HepG2 (cell line): Measurements from ENCODE around the gene PSMD1. TPM values are rescaled to one million over a fixed set of nuclear protein-coding genes. Genes with fewer than 3 reads are reported as not detected.

Source experiments
- ATAC-seq: fragments of 200-7000 bp; cut with Tn5 transposase; 3 replicates; pipeline ENCODE4 v1.9.1; 2020; ENCODE audit warnings: mild to moderate bottlenecking, moderate library complexity
- BruUV-seq: library from RNA; stranded (reverse); fragments of 400-500 nt; replicated peaks from 2 replicates; lab custom pipeline; 2021; lab: Mats Ljungman, UMichigan
- CTCF ChIA-PET: fragments of 300-600 bp; formaldehyde crosslinking; extraction: SDS; loops from one replicate; lab custom pipeline; 2021; ENCODE audit warnings: low total read pairs, inconsistent platforms, low intra/inter-chr PET ratio; lab: Yijun Ruan, JAX
- POLR2A ChIA-PET: fragments of 350-600 bp; sonication (Branson Sonifier 250); formaldehyde crosslinking; loops from one replicate; lab custom pipeline; 2020; ENCODE audit warnings: antibody characterized with exemption, inconsistent platforms; lab: Yijun Ruan, JAX
- DNase-seq: peaks from one replicate; pipeline ENCODE4 v3.0.0-alpha.2; 2015; ENCODE audit warnings: low spot score
- FAIRE-seq: peaks from 3 replicates; lab custom pipeline; 2011; peaks lifted over from hg19 to GRCh38; lab: Jason Lieb, UNC
- H2AFZ ChIP-seq: one replicate; pipeline ENCODE4 v1.6.1; 2011; ENCODE audit warnings: low read length, inconsistent platforms
- H3K27ac ChIP-seq: fragments of 300-600 bp; 3 replicates; pipeline ENCODE4 v1.8.0; 2011; ENCODE audit warnings: mixed run types, mild to moderate bottlenecking, mixed read lengths, low read length, inconsistent platforms; ENCODE audit not compliant: insufficient read depth; ENCODE audit errors: extremely low read length
- H3K27me3 ChIP-seq, 2 experiments: fragments of 200-600 bp in 1 of 2; 2 replicates in 1 of 2; 3 replicates in 1 of 2; pipeline versions ENCODE4 v1.6.0 to v1.8.0; 2011; ENCODE audit warnings: low read length in 2 of 2, mild to moderate bottlenecking in 2 of 2, moderate library complexity in 2 of 2, inconsistent platforms in 1 of 2; ENCODE audit not compliant: insufficient read depth in 2 of 2, control insufficient read depth in 1 of 2
- H3K36me3 ChIP-seq, 2 experiments: fragments of 200-600 bp in 1 of 2; replicated peaks in 1 of 2; 2 replicates in 1 of 2; 3 replicates in 1 of 2; pipeline versions ENCODE4 v1.5.1 to v1.8.0; 2011; ENCODE audit warnings: low read length in 2 of 2, inconsistent platforms in 1 of 2; ENCODE audit not compliant: insufficient read depth in 2 of 2, control insufficient read depth in 1 of 2
- H3K4me1 ChIP-seq: 2 replicates; pipeline ENCODE4 v1.5.1; 2012; ENCODE audit warnings: low read length, inconsistent platforms; ENCODE audit not compliant: insufficient read depth
- H3K4me2 ChIP-seq: 2 replicates; pipeline ENCODE4 v1.6.0; 2011; ENCODE audit warnings: low read depth, low read length, inconsistent platforms
- H3K4me3 ChIP-seq, 3 experiments: fragments of 200-600 bp in 1 of 3; sonication (generic), shearing (Covaris generic) in 1 of 3; replicated peaks in 1 of 3; 2 replicates each; pipeline ENCODE4 v1.5.1; 2011 to 2016; ENCODE audit warnings: low read length in 3 of 3, inconsistent platforms in 2 of 3, low read depth in 2 of 3, mild to moderate bottlenecking in 2 of 3, control low read depth in 1 of 3, mixed read lengths in 1 of 3; ENCODE audit not compliant: insufficient read depth in 1 of 3
- H3K79me2 ChIP-seq: one replicate; pipeline ENCODE4 v1.6.1; 2011; ENCODE audit warnings: low read length, inconsistent platforms; ENCODE audit not compliant: insufficient read depth
- H3K9ac ChIP-seq: 2 replicates; pipeline ENCODE4 v1.6.0; 2011; ENCODE audit warnings: mild to moderate bottlenecking, low read depth, low read length, inconsistent platforms; ENCODE audit not compliant: insufficient read depth
- H3K9me3 ChIP-seq: 2 replicates; pipeline ENCODE4 v1.5.1; 2012; ENCODE audit warnings: mild to moderate bottlenecking, low read length
- H4K20me1 ChIP-seq: 2 replicates; pipeline ENCODE4 v1.6.0; 2011; ENCODE audit warnings: inconsistent platforms, mild to moderate bottlenecking, low read length, moderate library complexity; ENCODE audit not compliant: insufficient read depth
- CSRNP2 ChIP-seq: sonication (generic); formaldehyde crosslinking; conservative IDR thresholded peaks from 2 replicates; pipeline ENCODE4 v1.8.0; 2022; ENCODE audit warnings: low read depth, missing genetic modification reagents
- DDIT3 ChIP-seq: sonication (generic); formaldehyde crosslinking; IDR thresholded peaks from 2 replicates; pipeline ENCODE4 v1.4.0; 2020; ENCODE audit warnings: mild to moderate bottlenecking, missing genetic modification reagents
- ESRRA ChIP-seq: sonication (generic); formaldehyde crosslinking; IDR thresholded peaks from 2 replicates; pipeline ENCODE4 v1.5.1; 2020; ENCODE audit warnings: mild to moderate bottlenecking, low read depth, missing genetic modification reagents
- MEIS2 ChIP-seq: sonication (generic); formaldehyde crosslinking; IDR thresholded peaks from 2 replicates; pipeline ENCODE4 v1.9.0; 2021; ENCODE audit warnings: mild to moderate bottlenecking, missing genetic modification reagents
- NFE2L2 ChIP-seq: fragments of 150-350 bp; IDR thresholded peaks from 2 replicates; pipeline ENCODE4 v1.6.1; 2014; ENCODE audit warnings: low read length
- SP140L ChIP-seq: sonication (generic); formaldehyde crosslinking; IDR thresholded peaks from 2 replicates; pipeline ENCODE4 v1.4.0; 2020; ENCODE audit warnings: missing genetic modification reagents, borderline replicate concordance
- YY1 ChIP-seq: IDR thresholded peaks from 2 replicates; pipeline ENCODE4 v1.6.1; 2011; ENCODE audit warnings: low read length, low read depth, moderate library complexity, mild to moderate bottlenecking; ENCODE audit not compliant: insufficient read depth, insufficient replicate concordance
- ZBTB21 ChIP-seq: sonication (generic); formaldehyde crosslinking; IDR thresholded peaks from 2 replicates; pipeline ENCODE4 v1.4.0; 2020; ENCODE audit warnings: missing genetic modification reagents
- ZNF430 ChIP-seq: sonication (generic); formaldehyde crosslinking; IDR thresholded peaks from 2 replicates; pipeline ENCODE4 v1.9.0; 2021; ENCODE audit warnings: mild to moderate bottlenecking, missing genetic modification reagents
- ZNF766 ChIP-seq: sonication (generic); formaldehyde crosslinking; IDR thresholded peaks from 2 replicates; pipeline ENCODE4 v1.5.0; 2020; ENCODE audit warnings: missing genetic modification reagents, borderline replicate concordance
- ZNF790 ChIP-seq: sonication (generic); formaldehyde crosslinking; IDR thresholded peaks from 2 replicates; pipeline ENCODE4 v1.8.0; 2022; ENCODE audit warnings: missing genetic modification reagents, mild to moderate bottlenecking, borderline replicate concordance
- ZNF891 ChIP-seq: sonication (generic); formaldehyde crosslinking; IDR thresholded peaks from 2 replicates; pipeline ENCODE4 v1.5.0; 2020; ENCODE audit warnings: mild to moderate bottlenecking, missing genetic modification reagents
- WGBS: methylation state at CpG from one replicate; pipeline ENCODE4 v1.1.6; 2017; ENCODE audit warnings: low lambda C conversion rate; 5-methylcytosine and 5-hydroxymethylcytosine counted together
- in situ Hi-C: cut with HindIII; loops from 2 replicates; pipeline ENCODE4 v1.10.0; 2017; ENCODE audit warnings: low pct_unique_long_range_greater_than_20kb; ENCODE audit not compliant: extremely low pct_ligation_motif_present
- intact Hi-C: fragments of 100-400 bp; cut with micrococcal nuclease; formaldehyde crosslinking; loops from one replicate; pipeline ENCODE4 v1.10.0; 2022; ENCODE audit not compliant: unreplicated experiment
- polyA plus RNA-seq, 8 experiments: library from polyadenylated mRNA; depleted of rRNA in 3 of 8; stranded (reverse) in 7 of 8; unstranded in 1 of 8; fragments of >200 nt; fragmentation: Illumina TruSeq in 4 of 8; extraction: Trizol in 4 of 8; gene quantifications; 2 replicates each; pipeline versions ENCODE4 v1.2.1 to v1.2.3, GENCODE V29; 2011 to 2016; ENCODE audit warnings: low read depth in 4 of 8, missing spikeins in 1 of 8, mixed read lengths in 1 of 8; ENCODE audit not compliant: insufficient read depth in 1 of 8
- total RNA-seq, 5 experiments: library from RNA; depleted of rRNA; stranded (reverse); fragments of >200 nt; fragmentation: Illumina TruSeq; extraction: Trizol; gene quantifications; 2 replicates each; pipeline ENCODE4 v1.2.3, GENCODE V29; 2016; ENCODE audit warnings: low read depth in 1 of 5
- TF ChIP-seq, protein P1 (sequence below): IDR thresholded peaks from 2 replicates; pipeline ENCODE4 v1.6.1; 2016; ENCODE audit warnings: missing biosample characterization, missing genetic modification reagents, low read depth
- TF ChIP-seq, protein P2 (sequence below): sonication (generic); formaldehyde crosslinking; IDR thresholded peaks from 2 replicates; pipeline ENCODE4 v1.5.0; 2020; ENCODE audit warnings: mild to moderate bottlenecking, missing genetic modification reagents, borderline replicate concordance

PSMD1 gene
- total and polyA plus RNA-seq, 2 of the 13 experiments (the other 11 are each of a cell fraction or from before 2014, with no cell fraction given), result 136 to 191 TPM

GRCh38 chr2:231127480-231127879 lies 70.8 kb downstream of the PSMD1 start:
- TF ChIP-seq, protein P1, sequence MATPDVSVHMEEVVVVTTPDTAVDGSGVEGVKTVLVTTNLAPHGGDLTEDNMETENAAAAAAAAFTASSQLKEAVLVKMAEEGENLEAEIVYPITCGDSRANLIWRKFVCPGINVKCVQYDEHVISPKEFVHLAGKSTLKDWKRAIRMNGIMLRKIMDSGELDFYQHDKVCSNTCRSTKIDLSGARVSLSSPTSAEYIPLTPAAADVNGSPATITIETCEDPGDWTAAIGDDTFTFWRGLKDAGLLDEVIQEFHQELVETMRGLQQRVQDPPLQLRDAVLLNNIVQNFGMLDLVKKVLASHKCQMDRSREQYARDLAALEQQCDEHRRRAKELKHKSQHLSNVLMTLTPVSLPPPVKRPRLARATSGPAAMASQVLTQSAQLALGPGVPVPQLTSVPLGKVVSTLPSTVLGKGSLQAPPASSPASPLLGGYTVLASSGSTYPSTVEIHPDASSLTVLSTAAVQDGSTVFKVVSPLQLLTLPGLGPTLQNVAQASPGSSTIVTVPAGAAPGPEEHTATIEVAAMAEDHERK, result no peak
- no peak for TF ChIP-seq ESRRA
- TF ChIP-seq MEIS2 (CRISPR knock-in tag), result no peak
- TF ChIP-seq, protein P2, sequence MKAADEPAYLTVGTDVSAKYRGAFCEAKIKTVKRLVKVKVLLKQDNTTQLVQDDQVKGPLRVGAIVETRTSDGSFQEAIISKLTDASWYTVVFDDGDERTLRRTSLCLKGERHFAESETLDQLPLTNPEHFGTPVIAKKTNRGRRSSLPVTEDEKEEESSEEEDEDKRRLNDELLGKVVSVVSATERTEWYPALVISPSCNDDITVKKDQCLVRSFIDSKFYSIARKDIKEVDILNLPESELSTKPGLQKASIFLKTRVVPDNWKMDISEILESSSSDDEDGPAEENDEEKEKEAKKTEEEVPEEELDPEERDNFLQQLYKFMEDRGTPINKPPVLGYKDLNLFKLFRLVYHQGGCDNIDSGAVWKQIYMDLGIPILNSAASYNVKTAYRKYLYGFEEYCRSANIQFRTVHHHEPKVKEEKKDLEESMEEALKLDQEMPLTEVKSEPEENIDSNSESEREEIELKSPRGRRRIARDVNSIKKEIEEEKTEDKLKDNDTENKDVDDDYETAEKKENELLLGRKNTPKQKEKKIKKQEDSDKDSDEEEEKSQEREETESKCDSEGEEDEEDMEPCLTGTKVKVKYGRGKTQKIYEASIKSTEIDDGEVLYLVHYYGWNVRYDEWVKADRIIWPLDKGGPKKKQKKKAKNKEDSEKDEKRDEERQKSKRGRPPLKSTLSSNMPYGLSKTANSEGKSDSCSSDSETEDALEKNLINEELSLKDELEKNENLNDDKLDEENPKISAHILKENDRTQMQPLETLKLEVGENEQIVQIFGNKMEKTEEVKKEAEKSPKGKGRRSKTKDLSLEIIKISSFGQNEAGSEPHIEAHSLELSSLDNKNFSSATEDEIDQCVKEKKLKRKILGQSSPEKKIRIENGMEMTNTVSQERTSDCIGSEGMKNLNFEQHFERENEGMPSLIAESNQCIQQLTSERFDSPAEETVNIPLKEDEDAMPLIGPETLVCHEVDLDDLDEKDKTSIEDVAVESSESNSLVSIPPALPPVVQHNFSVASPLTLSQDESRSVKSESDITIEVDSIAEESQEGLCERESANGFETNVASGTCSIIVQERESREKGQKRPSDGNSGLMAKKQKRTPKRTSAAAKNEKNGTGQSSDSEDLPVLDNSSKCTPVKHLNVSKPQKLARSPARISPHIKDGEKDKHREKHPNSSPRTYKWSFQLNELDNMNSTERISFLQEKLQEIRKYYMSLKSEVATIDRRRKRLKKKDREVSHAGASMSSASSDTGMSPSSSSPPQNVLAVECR (CRISPR knock-in tag), result no peak
- TF ChIP-seq ZNF430 (CRISPR knock-in tag), result no peak
- no peak for TF ChIP-seq ZBTB21 (CRISPR knock-in tag)
- no peak for TF ChIP-seq ZNF790 (CRISPR knock-in tag)
- no peak for TF ChIP-seq NFE2L2
- TF ChIP-seq SP140L (CRISPR knock-in tag), result no peak
- TF ChIP-seq CSRNP2 (CRISPR knock-in tag), result no peak
- no peak for TF ChIP-seq DDIT3 (CRISPR knock-in tag)
- no peak for TF ChIP-seq ZNF766 (CRISPR knock-in tag)
- no peak for TF ChIP-seq YY1
- no peak for TF ChIP-seq ZNF891 (CRISPR knock-in tag)
- CTCF ChIA-PET, result no interaction called here
- 98% methylated on average over 9 of the region's 9 CpGs for WGBS
- Histone ChIP-seq H3K9ac (no peak overlapping the region), H2AFZ (no peak overlapping the region), H3K9me3 (no peaks in the 10 kb centered on the region), H3K36me3 (peaks cover 0 to 2% of the 10 kb centered on the region in 2 experiments; a peak in 1 of 5 replicates), H3K27ac (no peak overlapping the region), H3K27me3 (no peaks in the 10 kb centered on the region), H3K79me2 (peaks cover 5% of the 10 kb centered on the region), H4K20me1 (no peaks in the 10 kb centered on the region; the same call in 1 of the 2 replicates), H3K4me1 (peaks cover 9% of the 10 kb centered on the region), H3K4me2 (no peak overlapping the region), H3K4me3 (no peak overlapping the region)
- ATAC-seq (no peak), DNase-seq (no peak), FAIRE-seq (no peak)
- in situ Hi-C loops, result no loop called here
- intact Hi-C loops, result no loop called here
- no TSS peak for BruUV-seq
- POLR2A ChIA-PET, result no interaction called here
